Spleen (tissue), 7 donors: Measurements from ENCODE around the gene CLMP.

Experiments
- POLR2A ChIP-seq, 3 donors: fragments of 450-650 bp; IDR thresholded peaks; one replicate each; pipeline ENCODE4 v1.5.1; 2017; ENCODE audit warnings: antibody characterized with exemption in 3 of 3, mild to moderate bottlenecking in 1 of 3
- TF ChIP-seq, protein P1 (sequence below), 11 experiments: fragments of 200-600 bp in 7 of 11; fragments of 450-650 bp in 4 of 11; sonication (generic) in 4 of 11; IDR thresholded peaks in 8 of 11; conservative IDR thresholded peaks in 3 of 11; 1 replicate in 7 of 11; 2 replicates in 4 of 11; pipeline versions ENCODE4 v1.4.0 to v1.8.0; 2016 to 2021; ENCODE audit warnings: antibody characterized with exemption in 11 of 11, inconsistent platforms in 4 of 11, mild to moderate bottlenecking in 1 of 11
- donor health status: DM: no; HTN: no; CAD: no; lungs with moderate emphysema.
- donor health status: DM: no; HTN: no; CAD: no.
- donor health status: DM: no; HTN: no; CAD: no.

DNA sequence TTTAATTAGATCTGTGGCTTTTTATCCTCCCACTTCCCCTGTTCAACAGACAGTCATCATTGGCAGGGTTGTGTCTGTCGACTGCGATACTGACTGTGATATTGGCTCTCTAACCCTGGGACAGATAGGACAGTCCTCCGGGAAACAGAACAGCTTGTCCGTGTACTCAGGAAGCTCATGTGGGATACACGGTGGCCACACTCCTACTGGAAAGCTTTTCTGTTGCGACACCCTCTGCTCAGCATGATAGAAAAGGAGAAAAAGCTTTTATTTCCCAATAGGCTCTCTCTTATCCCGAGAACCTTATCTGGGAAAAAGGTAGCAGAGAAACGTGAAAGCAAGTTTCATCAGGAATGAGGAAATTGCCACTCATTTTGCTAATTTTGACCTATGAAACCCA is 72.7 kb downstream of the CLMP start:
- TF ChIP-seq, protein P1, sequence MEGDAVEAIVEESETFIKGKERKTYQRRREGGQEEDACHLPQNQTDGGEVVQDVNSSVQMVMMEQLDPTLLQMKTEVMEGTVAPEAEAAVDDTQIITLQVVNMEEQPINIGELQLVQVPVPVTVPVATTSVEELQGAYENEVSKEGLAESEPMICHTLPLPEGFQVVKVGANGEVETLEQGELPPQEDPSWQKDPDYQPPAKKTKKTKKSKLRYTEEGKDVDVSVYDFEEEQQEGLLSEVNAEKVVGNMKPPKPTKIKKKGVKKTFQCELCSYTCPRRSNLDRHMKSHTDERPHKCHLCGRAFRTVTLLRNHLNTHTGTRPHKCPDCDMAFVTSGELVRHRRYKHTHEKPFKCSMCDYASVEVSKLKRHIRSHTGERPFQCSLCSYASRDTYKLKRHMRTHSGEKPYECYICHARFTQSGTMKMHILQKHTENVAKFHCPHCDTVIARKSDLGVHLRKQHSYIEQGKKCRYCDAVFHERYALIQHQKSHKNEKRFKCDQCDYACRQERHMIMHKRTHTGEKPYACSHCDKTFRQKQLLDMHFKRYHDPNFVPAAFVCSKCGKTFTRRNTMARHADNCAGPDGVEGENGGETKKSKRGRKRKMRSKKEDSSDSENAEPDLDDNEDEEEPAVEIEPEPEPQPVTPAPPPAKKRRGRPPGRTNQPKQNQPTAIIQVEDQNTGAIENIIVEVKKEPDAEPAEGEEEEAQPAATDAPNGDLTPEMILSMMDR (IDR thresholded peaks at IDR 0.05 in 8 of 11, conservative IDR thresholded peaks at IDR 0.05 in 3 of 11): no peak
- no peak for TF ChIP-seq POLR2A (IDR thresholded peaks at IDR 0.05)
